Measurements from ENCODE around the gene SLC12A9.
A peak's percentile ranks its signal among the peaks of the same experiment; 100 is the strongest.

GRCh38 chr7:100896732-100897608 is 44.5 kb downstream of the SLC12A9 start:
- TF ChIP-seq CTCF (conservative IDR thresholded peaks at IDR 0.05; ENCODE audit: low read depth, low read length) = peak; percentile 63
- no peak for TF ChIP-seq CEBPB (IDR thresholded peaks at IDR 0.05; ENCODE audit: low read depth, low read length)
- TF ChIP-seq POLR2A (IDR thresholded peaks at IDR 0.05; ENCODE audit: low read depth, low read length) = no peak
- TF ChIP-seq MXI1 (IDR thresholded peaks at IDR 0.05; ENCODE audit: borderline replicate concordance, low read depth, low read length) = no peak
- TF ChIP-seq MAFK (IDR thresholded peaks at IDR 0.05; ENCODE audit: low read depth, low read length) = no peak
- peak; percentile 67 for TF ChIP-seq SMC3 (IDR thresholded peaks at IDR 0.05; ENCODE audit: low read depth, low read length)
- TF ChIP-seq RAD21 (IDR thresholded peaks at IDR 0.05; ENCODE audit: low read length) = peak; percentile 57
- no peak for TF ChIP-seq MAZ (IDR thresholded peaks at IDR 0.05; ENCODE audit: borderline replicate concordance, low read depth, low read length)
- no peak for TF ChIP-seq BHLHE40 (IDR thresholded peaks at IDR 0.05; ENCODE audit: low read depth, low read length)
- TF ChIP-seq CHD1 (IDR thresholded peaks at IDR 0.05; ENCODE audit: low read depth, low read length) = no peak
- TF ChIP-seq USF2 (IDR thresholded peaks at IDR 0.05; ENCODE audit: low read depth, low read length) = no peak

All from IMR-90 (cell line).